Measurements from ENCODE around the gene BRSK2.

The BRSK2 gene

DNA sequence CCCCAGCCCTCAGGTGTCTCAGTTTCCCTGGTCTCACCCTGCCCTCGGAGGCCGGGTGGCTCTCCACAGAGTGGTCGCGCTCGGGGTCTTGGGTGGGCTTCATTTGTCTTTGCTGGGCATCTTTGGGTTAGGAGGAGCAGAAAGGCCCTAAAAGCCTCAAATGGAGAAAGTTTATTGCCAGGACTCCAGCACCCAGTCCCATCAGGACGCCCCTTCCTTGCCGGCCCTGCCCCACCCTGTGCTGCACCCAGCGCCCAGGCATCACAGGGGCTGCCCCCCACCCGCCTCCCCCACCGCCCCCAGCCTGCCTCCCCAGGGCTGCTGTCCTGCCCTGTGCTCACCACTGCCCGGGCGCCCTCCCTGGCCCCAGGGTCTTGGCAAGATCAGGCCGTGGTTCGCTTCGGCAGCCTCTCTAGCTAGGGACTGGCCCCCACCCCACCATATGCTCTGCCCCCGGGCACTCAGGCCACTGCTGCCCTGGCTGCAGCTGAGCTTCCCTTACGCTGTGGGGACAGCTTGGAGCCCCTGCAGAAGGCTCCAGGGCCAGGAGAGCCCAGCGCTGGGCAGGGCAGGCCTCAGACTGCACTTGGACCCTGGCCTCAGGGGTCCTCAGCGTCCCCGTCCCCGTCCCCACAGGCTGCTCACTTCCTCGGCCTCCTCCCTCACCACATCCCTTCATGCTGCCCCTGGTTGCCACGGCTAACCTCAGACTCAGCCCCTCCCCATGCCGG lies 65.5 kb downstream of the BRSK2 start:
- no peak for DNase-seq

- DNase-seq = no peak
Observed at GRCh38 chr11:1455763-1456060, 66.0 kb downstream of the BRSK2 start.

DNA sequence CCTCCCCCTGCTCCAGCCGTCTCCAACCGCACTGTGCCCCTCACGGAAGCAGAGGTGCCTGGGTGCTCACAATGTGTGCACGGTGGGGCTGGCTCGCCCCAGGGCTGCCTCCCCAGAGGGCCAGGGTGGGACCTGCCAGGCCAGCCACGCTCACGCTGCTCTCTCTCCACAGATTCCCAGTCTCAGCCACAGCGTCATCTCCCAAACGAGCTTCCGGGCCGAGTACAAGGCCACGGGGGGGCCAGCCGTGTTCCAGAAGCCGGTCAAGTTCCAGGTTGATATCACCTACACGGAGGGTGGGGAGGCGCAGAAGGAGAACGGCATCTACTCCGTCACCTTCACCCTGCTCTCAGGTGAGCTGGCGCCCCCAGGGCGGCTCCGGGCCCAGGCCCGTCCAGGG lies 66.4 kb downstream of the BRSK2 start:
- DNase-seq = no peak

GRCh38 chr11:1456596-1457325 lies 67.0 kb downstream of the BRSK2 start:
- no peak for DNase-seq

DNA sequence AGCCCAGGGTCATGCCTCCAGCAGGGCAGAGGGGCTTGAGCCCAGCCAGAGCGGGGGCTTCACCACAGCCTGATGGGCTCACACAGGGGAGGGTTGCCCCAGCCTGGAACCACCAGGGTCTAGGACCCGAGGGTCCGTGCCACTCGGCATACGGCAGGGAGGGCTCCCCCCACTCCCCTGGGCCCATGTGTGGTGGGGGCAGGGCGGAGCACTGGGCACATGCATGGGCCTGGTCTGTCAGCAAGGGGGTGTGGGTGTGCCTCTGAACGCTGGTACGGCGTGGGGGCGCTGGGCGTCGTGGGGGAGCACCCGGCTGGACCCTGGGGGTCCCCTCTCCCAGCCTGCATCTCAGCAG lies 67.6 kb downstream of the BRSK2 start:
- no peak for DNase-seq

DNA sequence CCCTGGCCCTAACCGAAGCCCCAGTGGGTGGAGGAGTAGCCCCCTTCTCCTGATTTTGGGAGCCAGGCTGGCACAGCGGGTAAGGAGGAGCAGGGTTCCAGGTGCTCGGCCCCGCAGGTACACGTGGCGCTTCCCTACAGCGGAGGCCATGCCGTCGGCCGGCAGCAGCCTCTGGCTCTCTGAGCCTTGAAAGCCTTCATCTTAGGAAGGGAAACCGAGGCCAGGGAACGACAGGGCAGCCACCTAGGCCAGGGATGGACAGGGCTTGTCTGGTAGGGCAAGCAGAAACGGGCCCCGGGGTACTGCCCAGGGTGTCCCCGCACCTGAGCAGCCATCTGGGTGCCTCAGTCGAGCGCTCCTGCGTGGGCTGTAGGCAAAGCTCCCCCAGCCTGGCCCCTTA lies 68.1 kb downstream of the BRSK2 start:
- DNase-seq = no peak

GRCh38 chr11:1458340-1459218 lies 68.8 kb downstream of the BRSK2 start:
- DNase-seq = peak; percentile 63

- DNase-seq = no peak
Observed at GRCh38 chr11:1459219-1459575, 69.5 kb downstream of the BRSK2 start.

GRCh38 chr11:1459764-1460395 lies 70.1 kb downstream of the BRSK2 start:
- no peak for DNase-seq

DNA sequence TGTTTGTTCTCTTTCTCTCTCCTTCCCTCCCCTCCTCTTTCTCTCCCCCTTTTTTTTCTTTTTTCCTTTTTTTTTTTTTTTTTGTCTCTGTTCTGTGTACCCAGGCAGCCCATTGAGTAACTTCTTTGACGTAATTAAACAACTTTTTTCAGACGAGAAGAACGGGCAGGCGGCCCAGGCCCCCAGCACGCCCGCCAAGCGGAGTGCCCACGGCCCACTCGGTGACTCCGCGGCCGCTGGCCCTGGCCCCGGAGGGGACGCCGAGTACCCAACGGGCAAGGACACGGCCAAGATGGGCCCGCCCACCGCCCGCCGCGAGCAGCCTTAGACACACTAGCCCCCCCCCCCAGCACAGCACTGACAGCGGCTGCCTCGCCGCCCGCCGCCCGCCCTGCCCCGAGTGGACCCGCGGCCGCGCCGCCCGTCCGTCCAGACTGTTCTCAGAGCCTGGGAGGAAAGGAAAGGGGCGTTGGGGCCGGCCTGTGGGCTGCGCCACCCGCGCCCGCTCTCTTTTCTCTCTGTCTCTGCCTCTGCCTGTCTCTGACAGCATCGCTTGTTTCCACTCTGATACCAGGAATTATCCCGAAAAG lies 70.8 kb downstream of the BRSK2 start:
- DNase-seq = no peak

GRCh38 chr11:1460986-1461825 lies 71.5 kb downstream of the BRSK2 start:
- no peak for DNase-seq

- DNase-seq = no peak
Observed at GRCh38 chr11:1461826-1462697, 72.3 kb downstream of the BRSK2 start.

- peak; percentile 29 for DNase-seq
Observed at GRCh38 chr11:1462698-1462975, 72.9 kb downstream of the BRSK2 start.

GRCh38 chr11:1463056-1463455 lies 73.3 kb downstream of the BRSK2 start:
- no peak for DNase-seq

GRCh38 chr11:1466784-1467183 lies 77.0 kb downstream of the BRSK2 start:
- DNase-seq = no peak

DNA sequence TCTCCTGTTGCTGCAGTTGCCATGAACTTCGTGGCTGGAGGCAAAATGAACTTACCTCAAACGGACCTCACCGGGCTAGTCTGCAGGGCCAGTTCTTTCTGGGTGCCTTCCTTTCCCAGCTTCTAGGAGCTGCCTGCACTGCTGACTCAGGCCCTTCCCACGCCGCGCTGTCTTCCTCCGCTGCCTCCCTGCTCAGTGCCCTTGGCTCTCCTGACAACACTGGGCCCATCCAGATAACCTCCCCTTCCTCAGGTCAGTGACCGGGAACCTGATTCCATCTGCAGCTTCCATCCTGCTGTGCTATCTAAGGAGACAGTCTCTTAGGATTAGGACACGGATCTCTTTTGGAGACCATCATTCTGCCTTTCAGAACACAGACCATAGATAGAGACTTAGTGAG lies 77.5 kb downstream of the BRSK2 start:
- DNase-seq = no peak

DNA sequence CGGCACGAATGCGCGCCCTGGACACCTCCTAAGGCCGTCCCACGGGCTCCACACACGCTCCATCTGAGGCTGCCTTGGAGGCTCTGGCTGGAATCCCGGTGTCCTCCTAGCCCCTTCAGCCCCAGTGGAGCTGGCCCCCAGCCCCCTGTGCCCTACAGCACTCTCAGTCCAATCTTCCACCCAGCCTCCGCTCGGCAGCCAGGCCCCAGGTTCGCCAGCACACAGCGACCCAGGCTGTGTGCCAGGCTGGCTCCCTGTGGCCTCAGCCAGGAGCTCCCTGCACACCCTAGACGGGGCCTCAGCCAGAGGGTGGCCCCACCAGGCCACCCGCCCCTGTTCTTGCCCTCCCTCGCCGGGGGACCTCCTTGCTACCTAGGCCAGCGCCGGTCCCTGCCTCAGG lies 78.3 kb downstream of the BRSK2 start:
- DNase-seq = no peak

DNA sequence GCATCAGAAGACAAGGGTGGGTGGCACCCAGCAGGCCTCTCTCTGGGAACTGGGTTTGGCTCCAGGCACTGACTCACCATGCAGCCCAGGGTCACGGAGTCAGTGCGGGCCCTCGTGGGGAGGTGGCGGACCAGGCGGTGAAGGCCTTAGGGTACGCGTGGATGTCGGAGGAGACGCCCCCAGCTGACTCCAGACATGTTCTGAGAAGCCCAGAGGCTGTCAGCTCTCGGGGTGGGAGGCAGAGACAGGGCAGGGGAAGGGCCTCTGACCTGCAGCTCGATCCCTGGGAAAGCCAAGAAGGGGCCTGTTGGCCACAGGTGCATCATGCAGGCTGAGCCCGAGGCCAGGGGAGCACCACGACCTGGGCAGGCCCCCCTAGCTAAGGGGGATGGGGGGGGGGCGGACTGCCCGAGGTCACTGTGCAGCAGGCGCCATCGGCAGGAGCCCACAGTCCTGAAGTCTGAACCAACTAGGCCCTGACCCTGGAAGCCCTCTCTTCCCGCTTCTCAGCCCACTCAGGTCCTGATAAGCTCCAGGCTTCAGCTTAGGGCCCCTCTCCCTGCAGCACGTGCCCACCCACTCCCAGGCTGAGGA lies 78.8 kb downstream of the BRSK2 start:
- no peak for DNase-seq

DNA sequence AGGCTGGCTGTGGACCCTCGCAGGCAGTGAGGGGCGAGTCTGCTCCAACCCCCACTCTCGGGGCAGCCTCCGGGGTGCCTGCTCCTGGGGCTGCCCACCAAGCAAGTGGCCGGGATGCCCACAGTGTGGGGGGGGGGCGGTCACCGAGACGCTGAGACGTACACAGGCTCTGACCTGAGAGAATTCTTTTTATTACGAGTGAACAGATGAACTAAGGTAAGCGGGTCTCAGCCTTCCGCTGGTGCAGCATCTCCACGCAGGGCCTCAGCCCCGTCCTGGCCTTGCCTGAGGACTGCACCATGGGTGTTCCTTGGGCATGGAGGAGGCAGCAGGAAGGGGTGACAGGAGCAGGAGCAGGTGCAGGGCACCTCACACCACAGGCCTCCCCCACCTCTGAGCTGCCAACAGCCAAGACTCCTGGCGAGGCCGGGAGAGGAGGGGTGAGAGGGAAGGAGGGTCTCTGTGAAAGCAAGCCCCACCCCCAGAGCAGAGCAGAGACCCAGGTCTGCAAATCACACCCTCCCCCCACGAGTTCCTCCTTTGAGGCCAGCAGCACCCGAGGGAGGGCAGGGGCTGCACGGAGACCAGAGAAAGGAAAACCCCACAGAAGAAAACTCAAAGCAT lies 79.7 kb downstream of the BRSK2 start:
- no peak for DNase-seq

- DNase-seq = no peak
Observed at GRCh38 chr11:1469911-1470680, 80.4 kb downstream of the BRSK2 start.
